ENCODE data around the gene ANGPTL7. TPM values are rescaled to one million over a fixed set of nuclear protein-coding genes. Genes with fewer than 3 reads are reported as not detected.

The ANGPTL7 gene
- total RNA-seq, 2 experiments from 2014 or later = not detected

GRCh38 chr1:11211461-11211860 is 22.3 kb downstream of the ANGPTL7 start:
- Histone ChIP-seq H3K27ac (ENCODE audit: low read depth in 1 of 2, low read length in 2 of 2) (no peak overlapping the region), H3K9me3 (ENCODE audit: control insufficient read depth in 1 of 2, insufficient read depth in 1 of 2, low read length in 2 of 2) (no peaks in the 10 kb centered on the region), H3K36me3 (ENCODE audit: insufficient read depth, low read length) (peaks cover 90% of the 10 kb centered on the region), H3K27me3 (ENCODE audit: control insufficient read depth in 1 of 2, insufficient read depth in 2 of 2, low read length in 2 of 2) (no peaks in the 10 kb centered on the region), H3K4me3 (ENCODE audit: low read length) (no peak overlapping the region), H3K4me1 (ENCODE audit: insufficient read depth, low read length) (no peaks in the 10 kb centered on the region)
- Mint-ChIP-seq H3K4me1 (ENCODE audit: low read depth) (no peaks in the 10 kb centered on the region), H3K27me3 (no peaks in the 10 kb centered on the region), H3K4me3 (no peak overlapping the region), H3K36me3 (ENCODE audit: low read depth) (peaks cover 97% of the 10 kb centered on the region), H3K9me3 (no peaks in the 10 kb centered on the region), H3K27ac (no peak overlapping the region)
- ATAC-seq (ENCODE audit: poor library complexity) (no peak), DNase-seq (no peak)
- ChIA-PET CTCF (no interaction called here), POLR2A (no interaction called here)
- no peak for TF ChIP-seq CTCF (IDR thresholded peaks at IDR 0.05)
- intact Hi-C loops (cut with DNase I, micrococcal nuclease) = no loop called here

- Mint-ChIP-seq H3K4me3 (no peak overlapping the region), H3K4me1 (ENCODE audit: low read depth) (no peaks in the 10 kb centered on the region), H3K36me3 (ENCODE audit: low read depth) (peaks cover 97% of the 10 kb centered on the region), H3K9me3 (no peaks in the 10 kb centered on the region), H3K27me3 (no peaks in the 10 kb centered on the region), H3K27ac (no peak overlapping the region)
- no peaks in the 10 kb centered on the region for H3K27me3 ChIP-seq (ENCODE audit: control insufficient read depth in 1 of 2, insufficient read depth in 2 of 2, low read length in 2 of 2)
- no peak overlapping the region for H3K4me3 ChIP-seq (ENCODE audit: low read length)
- ChIA-PET CTCF (no interaction called here), POLR2A (no interaction called here)
- no peak for ATAC-seq (ENCODE audit: poor library complexity)
- peaks cover 91% of the 10 kb centered on the region for H3K36me3 ChIP-seq (ENCODE audit: insufficient read depth, low read length)
- intact Hi-C loops (cut with DNase I, micrococcal nuclease) = no loop called here
- TF ChIP-seq CTCF (IDR thresholded peaks at IDR 0.05) = no peak
- no peak for DNase-seq
- H3K27ac ChIP-seq (ENCODE audit: low read depth in 1 of 2, low read length in 2 of 2) = no peak overlapping the region
- H3K4me1 ChIP-seq (ENCODE audit: insufficient read depth, low read length) = no peaks in the 10 kb centered on the region
- H3K9me3 ChIP-seq (ENCODE audit: control insufficient read depth in 1 of 2, insufficient read depth in 1 of 2, low read length in 2 of 2) = no peaks in the 10 kb centered on the region
These were observed 22.9 kb downstream of the ANGPTL7 start for GRCh38 chr1:11211925-11212587.

GRCh38 chr1:11214698-11215380 is 25.7 kb downstream of the ANGPTL7 start:
- no peak overlapping the region for H3K4me3 ChIP-seq (ENCODE audit: low read length)
- intact Hi-C loops (cut with DNase I, micrococcal nuclease) = no loop called here
- POLR2A ChIA-PET = no interaction called here
- Mint-ChIP-seq H3K36me3 (ENCODE audit: low read depth) (peaks cover 97% of the 10 kb centered on the region), H3K4me3 (no peak overlapping the region), H3K9me3 (no peaks in the 10 kb centered on the region), H3K4me1 (ENCODE audit: low read depth) (no peaks in the 10 kb centered on the region), H3K27me3 (no peaks in the 10 kb centered on the region), H3K27ac (no peak overlapping the region)
- TF ChIP-seq CTCF (IDR thresholded peaks at IDR 0.05) = no peak
- ATAC-seq (ENCODE audit: poor library complexity) (no peak), DNase-seq (no peak)
- CTCF ChIA-PET = no interaction called here
- H3K36me3 ChIP-seq (ENCODE audit: insufficient read depth, low read length) = peaks cover 84% of the 10 kb centered on the region
- no peaks in the 10 kb centered on the region for H3K27me3 ChIP-seq (ENCODE audit: control insufficient read depth in 1 of 2, insufficient read depth in 2 of 2, low read length in 2 of 2)
- H3K27ac ChIP-seq (ENCODE audit: low read depth in 1 of 2, low read length in 2 of 2) = no peak overlapping the region
- no peaks in the 10 kb centered on the region for H3K9me3 ChIP-seq (ENCODE audit: control insufficient read depth in 1 of 2, insufficient read depth in 1 of 2, low read length in 2 of 2)
- no peaks in the 10 kb centered on the region for H3K4me1 ChIP-seq (ENCODE audit: insufficient read depth, low read length)

Measured in CD4-positive, alpha-beta T cell (primary cell).